HepG2 (cell line): ENCODE measurements around the gene NPDC1. TPM values are rescaled to one million over a fixed set of nuclear protein-coding genes. Genes with fewer than 3 reads are reported as not detected.

Experiments used
- ATF7 ChIP-seq, 2 experiments: fragments of 450-650 bp in 1 of 2; sonication (generic) in 1 of 2; formaldehyde crosslinking in 1 of 2; IDR thresholded peaks; 2 replicates each; pipeline versions ENCODE4 v1.4.0 to v1.6.1; 2016 to 2020; ENCODE audit warnings: antibody characterized with exemption in 1 of 2, mild to moderate bottlenecking in 1 of 2, missing genetic modification reagents in 1 of 2
- DMAP1 ChIP-seq: IDR thresholded peaks from 2 replicates; pipeline ENCODE4 v1.6.1; 2016
- FIP1L1 ChIP-seq: fragments of 200-400 bp; formaldehyde crosslinking; IDR thresholded peaks from 2 replicates; pipeline ENCODE4 v1.6.1; 2018; ENCODE audit warnings: low read depth, mild to moderate bottlenecking, low read length, moderate library complexity, borderline replicate concordance; ENCODE audit not compliant: insufficient read depth
- FOXM1 ChIP-seq: sonication (generic); formaldehyde crosslinking; IDR thresholded peaks from 2 replicates; pipeline ENCODE4 v1.5.0; 2020; ENCODE audit warnings: missing genetic modification reagents
- HHEX ChIP-seq: IDR thresholded peaks from 2 replicates; pipeline ENCODE4 v1.6.1; 2016; ENCODE audit warnings: control low read depth
- JUN ChIP-seq: sonication (generic); formaldehyde crosslinking; IDR thresholded peaks from 2 replicates; pipeline ENCODE4 v1.4.0; 2020; ENCODE audit warnings: mild to moderate bottlenecking, missing genetic modification reagents
- SAFB2 ChIP-seq: sonication (generic); formaldehyde crosslinking; IDR thresholded peaks from 2 replicates; pipeline ENCODE4 v1.5.1; 2020; ENCODE audit warnings: missing genetic modification reagents, low read depth, mild to moderate bottlenecking, borderline replicate concordance
- SP2 ChIP-seq: sonication (generic); formaldehyde crosslinking; IDR thresholded peaks from 2 replicates; pipeline ENCODE4 v1.5.1; 2020; ENCODE audit warnings: mild to moderate bottlenecking, missing genetic modification reagents
- YEATS4 ChIP-seq: sonication (generic); formaldehyde crosslinking; IDR thresholded peaks from 2 replicates; pipeline ENCODE4 v1.4.0; 2020; ENCODE audit warnings: missing genetic modification reagents, borderline replicate concordance
- YY1 ChIP-seq: IDR thresholded peaks from 2 replicates; pipeline ENCODE4 v1.6.1; 2011; ENCODE audit warnings: low read length, low read depth, moderate library complexity, mild to moderate bottlenecking; ENCODE audit not compliant: insufficient read depth, insufficient replicate concordance
- ZBTB20 ChIP-seq: sonication (generic); formaldehyde crosslinking; IDR thresholded peaks from 2 replicates; pipeline ENCODE4 v1.8.1; 2023; ENCODE audit warnings: missing genetic modification reagents, low read depth, mild to moderate bottlenecking, borderline replicate concordance
- ZFP36 ChIP-seq: fragments of 150-350 bp; IDR thresholded peaks from 2 replicates; pipeline ENCODE4 v1.6.1; 2018; ENCODE audit warnings: borderline replicate concordance, low read length, low read depth; ENCODE audit not compliant: partially characterized antibody
- ZNF224 ChIP-seq: sonication (generic); formaldehyde crosslinking; IDR thresholded peaks from 2 replicates; pipeline ENCODE4 v1.5.0; 2020; ENCODE audit warnings: mild to moderate bottlenecking, missing genetic modification reagents
- ZNF460 ChIP-seq: sonication (generic); formaldehyde crosslinking; IDR thresholded peaks from 2 replicates; pipeline ENCODE4 v1.5.1; 2020; ENCODE audit warnings: missing genetic modification reagents, mild to moderate bottlenecking, borderline replicate concordance
- ZNF768 ChIP-seq: sonication (generic); formaldehyde crosslinking; IDR thresholded peaks from 2 replicates; pipeline ENCODE4 v1.4.0; 2020; ENCODE audit warnings: missing genetic modification reagents
- ZSCAN21 ChIP-seq: sonication (generic); formaldehyde crosslinking; IDR thresholded peaks from 2 replicates; pipeline ENCODE4 v1.8.0; 2022; ENCODE audit warnings: mild to moderate bottlenecking, missing genetic modification reagents, moderate library complexity, borderline replicate concordance
- polyA plus RNA-seq, 8 experiments: library from polyadenylated mRNA; depleted of rRNA in 3 of 8; stranded (reverse) in 7 of 8; unstranded in 1 of 8; fragments of >200 nt; fragmentation: Illumina TruSeq in 4 of 8; extraction: Trizol in 4 of 8; gene quantifications; 2 replicates each; pipeline versions ENCODE4 v1.2.1 to v1.2.3, GENCODE V29; 2011 to 2016; ENCODE audit warnings: low read depth in 4 of 8, missing spikeins in 1 of 8, mixed read lengths in 1 of 8; ENCODE audit not compliant: insufficient read depth in 1 of 8
- total RNA-seq, 5 experiments: library from RNA; depleted of rRNA; stranded (reverse); fragments of >200 nt; fragmentation: Illumina TruSeq; extraction: Trizol; gene quantifications; 2 replicates each; pipeline ENCODE4 v1.2.3, GENCODE V29; 2016; ENCODE audit warnings: low read depth in 1 of 5
- TF ChIP-seq, protein P1 (sequence below): sonication (generic); formaldehyde crosslinking; IDR thresholded peaks from 2 replicates; pipeline ENCODE4 v1.4.0; 2020; ENCODE audit warnings: missing genetic modification reagents
- TF ChIP-seq, protein P2 (sequence below): sonication (generic); formaldehyde crosslinking; IDR thresholded peaks from 2 replicates; pipeline ENCODE4 v1.4.0; 2020; ENCODE audit warnings: mild to moderate bottlenecking, low read depth, missing genetic modification reagents
- TF ChIP-seq, protein P3 (sequence below): sonication (generic); formaldehyde crosslinking; IDR thresholded peaks from 2 replicates; pipeline ENCODE4 v1.5.0; 2020; ENCODE audit warnings: missing genetic modification reagents

NPDC1 gene
- total and polyA plus RNA-seq, 2 of the 13 experiments (the other 11 are each of a cell fraction or from before 2014, with no cell fraction given) = 0.84 to 5.4 TPM

DNA sequence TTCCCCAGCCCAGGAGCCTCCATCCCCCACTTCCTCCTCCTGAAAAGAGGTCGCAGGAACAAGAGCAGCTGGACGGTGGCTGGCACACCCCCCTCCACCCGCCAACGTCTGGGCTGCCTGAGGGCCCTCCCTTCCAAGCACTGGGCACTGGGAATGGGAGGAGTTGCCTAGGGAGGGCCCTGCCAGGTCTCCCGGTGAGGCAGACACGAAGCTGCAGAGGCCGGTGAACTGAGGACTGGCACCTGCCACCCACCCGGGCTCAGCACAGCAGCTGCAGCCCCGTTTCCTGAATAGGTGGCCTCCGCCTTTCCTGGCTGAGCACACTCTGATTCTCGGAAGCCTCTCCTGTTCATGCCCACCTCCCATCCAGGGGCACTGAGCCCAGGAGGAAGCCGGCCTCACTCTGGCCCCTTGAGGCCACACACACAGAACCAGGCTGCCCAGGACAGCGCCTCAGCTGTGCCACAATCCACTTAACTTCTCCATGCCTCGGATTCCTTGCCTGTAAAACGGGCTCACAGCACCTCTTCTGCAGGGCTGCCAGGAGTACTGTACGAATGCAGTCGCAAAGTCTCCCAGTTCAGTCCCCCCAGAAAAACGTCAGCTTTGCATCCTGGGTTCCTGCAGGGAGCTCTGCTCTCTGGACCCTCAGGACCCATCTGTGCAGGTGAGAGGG is 1.3 kb downstream of the NPDC1 start (continued):
- TF ChIP-seq, protein P1, sequence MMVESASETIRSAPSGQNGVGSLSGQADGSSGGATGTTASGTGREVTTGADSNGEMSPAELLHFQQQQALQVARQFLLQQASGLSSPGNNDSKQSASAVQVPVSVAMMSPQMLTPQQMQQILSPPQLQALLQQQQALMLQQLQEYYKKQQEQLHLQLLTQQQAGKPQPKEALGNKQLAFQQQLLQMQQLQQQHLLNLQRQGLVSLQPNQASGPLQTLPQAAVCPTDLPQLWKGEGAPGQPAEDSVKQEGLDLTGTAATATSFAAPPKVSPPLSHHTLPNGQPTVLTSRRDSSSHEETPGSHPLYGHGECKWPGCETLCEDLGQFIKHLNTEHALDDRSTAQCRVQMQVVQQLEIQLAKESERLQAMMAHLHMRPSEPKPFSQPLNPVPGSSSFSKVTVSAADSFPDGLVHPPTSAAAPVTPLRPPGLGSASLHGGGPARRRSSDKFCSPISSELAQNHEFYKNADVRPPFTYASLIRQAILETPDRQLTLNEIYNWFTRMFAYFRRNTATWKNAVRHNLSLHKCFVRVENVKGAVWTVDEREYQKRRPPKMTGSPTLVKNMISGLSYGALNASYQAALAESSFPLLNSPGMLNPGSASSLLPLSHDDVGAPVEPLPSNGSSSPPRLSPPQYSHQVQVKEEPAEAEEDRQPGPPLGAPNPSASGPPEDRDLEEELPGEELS (CRISPR knock-in tag) = no peak
- TF ChIP-seq ATF7 (IDR thresholded peaks at IDR 0.05) (no peak), ATF7 (CRISPR knock-in tag; IDR thresholded peaks at IDR 0.05) (no peak), ZBTB20 (CRISPR knock-in tag) (no peak), FOXM1 (CRISPR knock-in tag) (no peak), DMAP1 (CRISPR knock-in tag) (no peak), HHEX (CRISPR knock-in tag) (no peak), FIP1L1 (no peak), SAFB2 (no peak), ZFP36 (no peak), ZNF768 (CRISPR knock-in tag) (peak; percentile 54; the same call in 1 of the 2 replicates), ZNF224 (CRISPR knock-in tag) (no peak), SP2 (CRISPR knock-in tag) (no peak), JUN (CRISPR knock-in tag) (no peak), ZSCAN21 (CRISPR knock-in tag) (0 out of 2 replicates have a peak, but pooled peaks have one; percentile 18), YEATS4 (CRISPR knock-in tag) (no peak), ZNF460 (CRISPR knock-in tag) (no peak), YY1 (no peak)
- TF ChIP-seq, protein P2, sequence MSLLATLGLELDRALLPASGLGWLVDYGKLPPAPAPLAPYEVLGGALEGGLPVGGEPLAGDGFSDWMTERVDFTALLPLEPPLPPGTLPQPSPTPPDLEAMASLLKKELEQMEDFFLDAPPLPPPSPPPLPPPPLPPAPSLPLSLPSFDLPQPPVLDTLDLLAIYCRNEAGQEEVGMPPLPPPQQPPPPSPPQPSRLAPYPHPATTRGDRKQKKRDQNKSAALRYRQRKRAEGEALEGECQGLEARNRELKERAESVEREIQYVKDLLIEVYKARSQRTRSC (CRISPR knock-in tag) = no peak
- TF ChIP-seq, protein P3, sequence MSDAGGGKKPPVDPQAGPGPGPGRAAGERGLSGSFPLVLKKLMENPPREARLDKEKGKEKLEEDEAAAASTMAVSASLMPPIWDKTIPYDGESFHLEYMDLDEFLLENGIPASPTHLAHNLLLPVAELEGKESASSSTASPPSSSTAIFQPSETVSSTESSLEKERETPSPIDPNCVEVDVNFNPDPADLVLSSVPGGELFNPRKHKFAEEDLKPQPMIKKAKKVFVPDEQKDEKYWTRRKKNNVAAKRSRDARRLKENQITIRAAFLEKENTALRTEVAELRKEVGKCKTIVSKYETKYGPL (CRISPR knock-in tag) = no peak
